Stimulated activated naive CD8-positive, alpha-beta T cell treated with anti-CD3 and anti-CD28 coated beads, Interleukin-15, Interleukin-2, amounts not matched to agents 100 ng/mL and 50 ng/mL, for 24 hours (primary cell): Measurements from ENCODE around the gene LRIG1.

ENCODE experiments used
- H3K27ac Mint-ChIP-seq: one replicate; pipeline ENCODE4 v1.8.0; 2021; ENCODE audit warnings: mild to moderate bottlenecking, mixed read lengths
- H3K27me3 Mint-ChIP-seq: one replicate; pipeline ENCODE4 v1.8.0; 2021; ENCODE audit warnings: mixed read lengths
- H3K36me3 Mint-ChIP-seq: one replicate; pipeline ENCODE4 v1.8.0; 2021; ENCODE audit warnings: low read depth, mixed read lengths
- H3K4me1 Mint-ChIP-seq: one replicate; pipeline ENCODE4 v1.8.0; 2021; ENCODE audit warnings: low read depth, mixed read lengths
- H3K4me3 Mint-ChIP-seq: one replicate; pipeline ENCODE4 v1.8.0; 2021; ENCODE audit warnings: mild to moderate bottlenecking, mixed read lengths
- H3K9me3 Mint-ChIP-seq: one replicate; pipeline ENCODE4 v1.8.0; 2021; ENCODE audit warnings: mixed read lengths

LRIG1 gene

DNA sequence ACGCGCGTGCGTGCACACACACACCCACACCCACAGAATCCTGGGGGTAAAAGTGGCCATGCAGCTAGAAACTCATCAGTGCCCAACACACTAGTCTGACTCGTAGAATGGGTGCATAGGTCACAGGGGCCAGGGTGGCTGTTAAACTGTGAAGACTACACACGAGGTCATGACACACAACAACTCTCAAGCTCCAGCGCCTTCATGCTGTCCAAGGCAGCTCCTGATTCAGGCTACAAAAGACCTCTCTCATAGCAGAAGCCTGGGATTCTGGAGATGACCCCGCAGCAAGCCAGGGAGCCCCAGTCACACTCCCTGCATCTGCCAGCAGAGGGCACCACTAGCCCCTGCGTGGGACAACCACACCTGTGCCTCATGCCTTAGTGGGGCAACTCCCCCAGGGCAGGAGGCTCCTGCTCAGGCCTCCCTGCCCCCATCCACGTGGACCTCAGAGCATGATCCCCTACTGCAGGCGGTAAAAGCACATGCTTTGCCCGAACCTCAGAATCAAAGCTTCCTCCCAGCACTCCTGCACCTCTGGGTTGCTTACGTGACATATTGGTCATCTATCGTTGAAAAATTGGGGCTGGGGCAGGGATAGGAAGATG is 93.1 kb downstream of the LRIG1 start:
- Mint-ChIP-seq H3K4me1 (peaks cover 3% of the 10 kb centered on the region), H3K36me3 (peaks cover 17% of the 10 kb centered on the region), H3K4me3 (no peak overlapping the region), H3K9me3 (no peaks in the 10 kb centered on the region), H3K27me3 (no peaks in the 10 kb centered on the region), H3K27ac (no peak overlapping the region)

DNA sequence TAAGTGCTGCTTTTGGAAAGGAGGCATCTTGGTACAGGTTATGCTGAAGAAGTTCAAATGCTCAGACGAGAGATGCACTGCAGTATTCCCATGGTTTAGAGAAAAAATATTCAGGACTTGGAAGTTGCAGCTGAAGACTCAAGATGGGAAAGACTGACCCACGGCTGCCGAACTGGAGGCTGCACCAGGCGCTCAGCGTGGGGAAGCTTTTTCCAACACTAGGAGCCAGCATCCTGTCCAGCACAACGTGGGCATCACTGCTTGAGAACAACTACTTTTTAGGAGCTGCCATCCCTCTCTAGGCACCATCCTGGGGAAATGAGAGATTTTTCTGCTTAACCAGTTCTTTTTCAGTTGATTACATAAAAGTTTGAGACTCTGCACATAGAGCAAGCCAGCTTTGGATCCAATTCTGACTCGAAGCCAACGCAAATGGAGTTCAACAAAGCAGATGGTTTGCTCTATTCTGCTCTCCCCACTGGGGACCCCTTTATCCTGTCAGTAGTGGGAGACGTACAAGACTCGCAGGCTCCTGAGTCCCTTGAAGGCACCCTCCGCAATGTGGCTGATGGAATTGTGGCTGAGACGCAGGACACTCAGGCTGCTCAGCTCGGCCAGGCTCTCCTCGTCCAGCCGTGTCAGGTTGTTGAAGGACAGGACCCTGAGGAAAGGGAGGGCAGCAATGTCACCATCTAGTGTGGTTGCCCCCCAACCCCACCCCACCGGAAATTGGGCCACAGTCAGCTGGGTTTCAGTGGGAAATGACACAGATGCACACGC is 93.8 kb downstream of the LRIG1 start:
- no peaks in the 10 kb centered on the region for H3K27me3 Mint-ChIP-seq
- no peak overlapping the region for H3K27ac Mint-ChIP-seq
- no peak overlapping the region for H3K4me3 Mint-ChIP-seq
- H3K36me3 Mint-ChIP-seq = peaks cover 17% of the 10 kb centered on the region
- no peaks in the 10 kb centered on the region for H3K9me3 Mint-ChIP-seq
- peaks cover 3% of the 10 kb centered on the region for H3K4me1 Mint-ChIP-seq

DNA sequence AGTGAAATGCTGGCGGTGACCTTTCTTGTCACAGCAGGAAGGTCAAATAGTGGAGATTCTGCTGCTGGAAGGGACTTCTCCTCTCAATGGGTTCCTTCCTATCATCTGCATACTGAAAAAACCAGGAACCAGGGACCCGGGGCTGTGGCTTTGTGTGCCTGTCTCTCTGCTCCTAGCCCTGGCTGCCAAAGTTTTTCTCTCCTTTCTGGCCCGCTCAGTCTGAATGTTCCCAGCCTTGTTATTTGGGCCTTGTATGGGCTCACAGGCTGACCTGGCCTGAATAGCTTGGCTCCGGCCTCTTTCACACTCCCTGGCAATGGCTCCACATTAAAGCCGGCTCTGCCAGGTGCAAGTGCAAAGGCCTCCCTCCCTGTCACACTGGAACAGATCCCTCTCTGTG is 94.7 kb downstream of the LRIG1 start:
- no peaks in the 10 kb centered on the region for H3K9me3 Mint-ChIP-seq
- no peaks in the 10 kb centered on the region for H3K27me3 Mint-ChIP-seq
- peaks cover 11% of the 10 kb centered on the region for H3K36me3 Mint-ChIP-seq
- no peak overlapping the region for H3K4me3 Mint-ChIP-seq
- no peak overlapping the region for H3K27ac Mint-ChIP-seq
- peaks cover 3% of the 10 kb centered on the region for H3K4me1 Mint-ChIP-seq

DNA sequence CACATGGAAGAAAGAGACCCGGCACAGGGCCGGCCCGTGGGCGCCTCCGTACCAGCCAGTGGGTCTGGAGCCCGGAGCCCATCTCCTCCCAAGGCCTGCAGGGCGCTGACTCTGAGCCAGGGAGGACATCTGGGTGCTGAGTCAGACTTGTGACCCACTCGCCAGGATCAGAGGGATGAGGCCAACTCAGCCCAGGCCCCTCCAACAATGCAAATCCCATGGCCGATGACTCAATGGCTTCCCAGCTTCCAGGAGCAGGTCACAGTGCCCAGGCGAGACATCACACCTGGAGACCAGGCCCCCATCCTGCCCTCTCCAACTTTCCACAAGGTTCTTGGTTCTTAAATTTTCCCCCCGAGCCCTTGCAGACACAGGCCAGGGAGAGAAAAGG is 95.1 kb downstream of the LRIG1 start:
- peaks cover 7% of the 10 kb centered on the region for H3K36me3 Mint-ChIP-seq
- H3K4me1 Mint-ChIP-seq = peaks cover 3% of the 10 kb centered on the region
- H3K9me3 Mint-ChIP-seq = no peaks in the 10 kb centered on the region
- no peak overlapping the region for H3K27ac Mint-ChIP-seq
- no peak overlapping the region for H3K4me3 Mint-ChIP-seq
- no peaks in the 10 kb centered on the region for H3K27me3 Mint-ChIP-seq

DNA sequence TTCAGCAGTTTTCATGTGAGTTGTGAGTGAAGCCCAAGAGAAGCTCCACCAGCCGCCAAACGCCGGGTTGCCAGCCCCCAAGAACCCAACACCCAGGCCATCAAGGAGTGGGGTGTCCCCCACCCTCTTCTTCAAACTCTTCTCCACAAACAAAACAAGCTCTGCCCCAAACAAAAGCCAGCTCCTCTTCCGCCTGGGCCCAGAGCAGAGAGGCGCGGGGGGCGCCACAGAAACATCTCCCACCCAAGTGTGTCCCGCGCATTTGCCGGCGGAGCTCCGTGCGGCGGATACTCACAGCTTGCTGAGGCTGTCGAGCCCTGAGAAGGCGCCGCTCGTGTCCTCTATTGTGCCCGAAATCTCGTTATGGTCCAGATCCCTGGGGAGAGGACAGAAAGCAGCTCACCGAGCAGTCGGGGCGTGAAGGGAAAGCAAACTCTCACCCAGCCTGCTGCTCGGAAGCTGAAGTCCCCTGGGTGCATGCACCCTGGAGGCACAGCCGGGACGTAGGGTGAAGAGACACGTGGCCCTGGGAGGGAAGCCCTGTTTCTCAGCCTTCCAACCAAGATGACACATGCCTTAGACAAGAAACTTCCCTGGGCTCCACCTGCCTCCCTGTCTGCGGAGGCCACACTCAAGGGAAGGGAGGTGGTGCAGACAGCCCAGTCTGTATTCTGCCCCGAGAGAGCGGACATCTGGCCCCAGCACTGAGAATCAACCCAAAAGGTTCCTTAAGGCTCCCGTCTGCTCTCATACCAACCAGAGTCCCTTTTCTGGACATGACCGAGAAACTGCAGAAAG is 95.7 kb downstream of the LRIG1 start:
- H3K36me3 Mint-ChIP-seq = peaks cover 7% of the 10 kb centered on the region

DNA sequence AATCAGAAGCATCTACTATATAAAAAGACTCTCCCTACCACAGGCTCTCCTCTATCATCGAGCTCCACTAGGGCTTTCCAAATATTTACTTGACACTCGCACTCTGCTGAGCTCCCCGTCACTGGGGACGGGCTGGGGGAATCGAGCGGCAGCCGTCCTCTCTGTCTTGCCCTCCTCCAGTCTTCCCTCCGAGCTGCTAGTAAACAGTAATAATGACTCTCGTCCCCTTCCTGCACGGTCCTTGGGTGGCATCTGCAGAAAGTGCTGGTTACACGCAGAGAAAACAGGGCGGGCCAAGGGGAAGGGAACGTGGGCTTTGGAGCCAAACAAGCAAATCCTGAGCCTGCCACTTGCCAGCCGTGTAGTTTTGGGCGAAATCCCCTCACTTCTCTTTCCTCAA is 96.6 kb downstream of the LRIG1 start:
- no peaks in the 10 kb centered on the region for H3K9me3 Mint-ChIP-seq
- H3K36me3 Mint-ChIP-seq = peaks cover 7% of the 10 kb centered on the region
- no peak overlapping the region for H3K4me3 Mint-ChIP-seq
- no peak overlapping the region for H3K27ac Mint-ChIP-seq
- H3K27me3 Mint-ChIP-seq = no peaks in the 10 kb centered on the region
- peaks cover 3% of the 10 kb centered on the region for H3K4me1 Mint-ChIP-seq

More for the DNA sequence above, 95.7 kb downstream of the LRIG1 start:
- H3K9me3 Mint-ChIP-seq = no peaks in the 10 kb centered on the region
- H3K27ac Mint-ChIP-seq = no peak overlapping the region
- no peaks in the 10 kb centered on the region for H3K27me3 Mint-ChIP-seq
- no peak overlapping the region for H3K4me3 Mint-ChIP-seq
- H3K4me1 Mint-ChIP-seq = peaks cover 3% of the 10 kb centered on the region

DNA sequence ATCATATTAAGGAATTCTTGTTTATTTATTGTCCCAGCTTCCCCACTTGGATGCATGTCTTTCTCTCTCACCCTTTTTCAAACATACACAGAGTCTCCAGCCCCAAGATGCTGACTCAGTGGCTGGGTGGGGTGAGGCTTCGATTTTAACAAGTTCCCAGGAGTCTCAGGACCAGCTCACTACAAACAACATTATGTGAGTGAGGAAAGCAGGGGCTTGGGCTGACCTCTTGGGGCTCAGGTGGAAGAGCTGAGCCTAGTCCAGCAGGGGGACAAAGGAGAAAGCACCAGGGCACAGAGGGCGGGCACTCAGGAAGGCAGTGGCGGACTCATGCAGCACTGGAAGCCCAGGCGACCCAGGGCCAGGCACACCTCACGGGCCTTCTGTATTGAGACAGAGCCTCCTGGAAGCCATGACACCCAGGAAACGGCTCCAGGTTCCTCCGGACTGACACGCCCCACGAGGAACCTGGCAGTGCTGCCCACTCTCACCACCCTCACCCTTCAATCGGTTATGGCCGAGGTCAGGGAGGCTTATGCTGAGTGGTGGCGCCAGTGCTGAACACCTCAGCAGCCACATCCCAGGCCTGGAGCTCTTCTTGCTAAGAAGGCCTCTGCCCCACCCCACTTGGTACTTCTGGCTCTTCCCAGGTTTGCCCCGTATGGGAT is 97.4 kb downstream of the LRIG1 start:
- Mint-ChIP-seq H3K27me3 (no peaks in the 10 kb centered on the region), H3K4me1 (peaks cover 3% of the 10 kb centered on the region), H3K36me3 (peaks cover 7% of the 10 kb centered on the region), H3K9me3 (no peaks in the 10 kb centered on the region), H3K4me3 (no peak overlapping the region), H3K27ac (no peak overlapping the region)

DNA sequence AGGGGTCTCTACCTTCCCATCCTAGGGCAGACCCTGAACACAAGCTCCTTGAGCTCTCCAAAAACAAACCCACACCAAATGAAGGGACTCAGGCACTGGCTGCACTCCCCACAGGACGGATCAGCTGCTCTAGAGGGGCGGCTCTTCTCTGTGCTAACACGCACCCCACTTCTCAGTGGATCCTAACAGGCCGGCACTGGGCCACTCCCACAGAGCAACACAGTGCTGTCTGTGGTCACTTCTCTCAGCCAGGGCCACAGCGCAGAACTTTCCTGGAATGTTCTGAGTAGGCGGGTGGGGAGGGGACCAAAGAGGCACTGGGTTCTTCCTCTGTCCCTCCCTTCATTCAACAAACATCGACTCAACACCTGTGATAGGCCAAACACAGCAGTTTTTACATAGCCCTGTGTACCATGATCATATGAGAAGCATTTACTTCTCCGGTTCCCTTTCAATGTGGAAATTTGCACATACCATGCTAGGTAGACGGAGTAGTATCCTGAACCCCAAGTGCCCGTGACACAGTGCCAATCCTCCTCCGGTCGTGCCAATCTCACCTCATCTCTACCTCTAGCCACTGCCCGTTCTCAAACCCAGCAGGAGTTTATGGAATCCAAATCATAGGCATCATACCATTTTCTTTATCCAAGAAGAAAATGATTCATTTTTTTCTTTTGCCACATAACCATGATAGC is 98.1 kb downstream of the LRIG1 start:
- no peaks in the 10 kb centered on the region for H3K4me1 Mint-ChIP-seq
- H3K4me3 Mint-ChIP-seq = no peak overlapping the region
- peaks cover 8% of the 10 kb centered on the region for H3K36me3 Mint-ChIP-seq
- H3K27me3 Mint-ChIP-seq = no peaks in the 10 kb centered on the region
- H3K27ac Mint-ChIP-seq = no peak overlapping the region
- H3K9me3 Mint-ChIP-seq = no peaks in the 10 kb centered on the region

DNA sequence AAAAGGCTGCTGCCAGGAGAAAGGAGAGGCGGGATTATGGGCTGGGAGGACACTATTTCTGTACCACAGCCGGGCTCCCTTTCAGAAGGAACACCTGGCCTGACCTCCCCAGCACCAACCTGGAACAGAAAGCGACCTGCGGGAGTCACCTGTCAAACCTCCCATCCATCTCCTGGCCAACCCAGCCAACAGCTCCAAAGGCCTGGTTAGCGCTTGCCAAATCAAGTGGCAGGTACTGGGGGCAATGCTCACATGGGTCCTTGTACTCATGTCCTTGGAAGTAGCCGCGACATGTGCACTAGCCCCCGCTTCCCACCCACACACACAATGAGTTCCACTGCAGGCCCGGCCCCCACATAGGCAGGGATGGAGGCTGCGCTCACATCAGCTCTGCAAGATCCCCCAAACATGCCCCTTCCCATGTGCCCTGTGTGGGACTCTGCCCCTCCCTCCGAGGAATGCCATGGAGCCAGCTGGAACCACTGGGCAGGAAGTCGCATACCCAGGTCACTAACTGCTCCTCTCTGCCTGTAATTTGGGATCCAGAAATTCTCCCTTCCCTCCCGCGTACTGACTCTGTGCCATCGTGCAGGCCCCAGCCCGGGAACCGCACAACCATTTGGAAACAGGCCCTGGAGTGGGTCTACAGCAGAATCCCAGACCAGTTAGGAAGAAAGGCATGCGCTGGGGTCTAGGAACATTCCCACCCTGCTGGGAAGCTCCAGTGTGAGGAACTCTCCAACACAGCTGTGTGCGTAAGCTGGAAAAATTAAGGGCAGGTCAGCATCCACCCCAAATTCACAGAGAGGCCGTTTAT is 98.9 kb downstream of the LRIG1 start:
- Mint-ChIP-seq H3K27ac (no peak overlapping the region), H3K4me3 (no peak overlapping the region), H3K27me3 (no peaks in the 10 kb centered on the region), H3K4me1 (no peaks in the 10 kb centered on the region), H3K36me3 (peaks cover 14% of the 10 kb centered on the region), H3K9me3 (no peaks in the 10 kb centered on the region)

DNA sequence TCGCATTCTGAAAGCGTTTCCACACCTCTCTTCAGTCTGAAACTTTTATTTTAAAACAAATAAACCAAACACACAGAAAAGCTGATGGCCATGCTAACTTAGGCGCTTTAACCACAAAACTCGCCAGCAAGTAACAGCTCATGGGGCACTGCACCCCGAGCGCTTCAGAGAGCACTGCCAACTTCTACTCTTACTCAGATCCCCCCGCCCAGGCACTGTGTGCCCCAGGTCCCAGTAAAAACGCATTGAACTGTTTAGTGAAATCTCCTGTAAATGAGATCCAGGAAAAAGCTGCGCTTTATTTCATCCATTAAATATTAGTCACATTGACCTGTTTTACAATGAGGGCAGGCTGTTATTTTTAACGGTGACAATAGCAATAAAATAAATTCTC is 99.7 kb downstream of the LRIG1 start:
- no peaks in the 10 kb centered on the region for H3K9me3 Mint-ChIP-seq
- H3K27ac Mint-ChIP-seq = no peak overlapping the region
- H3K36me3 Mint-ChIP-seq = peaks cover 21% of the 10 kb centered on the region

DNA sequence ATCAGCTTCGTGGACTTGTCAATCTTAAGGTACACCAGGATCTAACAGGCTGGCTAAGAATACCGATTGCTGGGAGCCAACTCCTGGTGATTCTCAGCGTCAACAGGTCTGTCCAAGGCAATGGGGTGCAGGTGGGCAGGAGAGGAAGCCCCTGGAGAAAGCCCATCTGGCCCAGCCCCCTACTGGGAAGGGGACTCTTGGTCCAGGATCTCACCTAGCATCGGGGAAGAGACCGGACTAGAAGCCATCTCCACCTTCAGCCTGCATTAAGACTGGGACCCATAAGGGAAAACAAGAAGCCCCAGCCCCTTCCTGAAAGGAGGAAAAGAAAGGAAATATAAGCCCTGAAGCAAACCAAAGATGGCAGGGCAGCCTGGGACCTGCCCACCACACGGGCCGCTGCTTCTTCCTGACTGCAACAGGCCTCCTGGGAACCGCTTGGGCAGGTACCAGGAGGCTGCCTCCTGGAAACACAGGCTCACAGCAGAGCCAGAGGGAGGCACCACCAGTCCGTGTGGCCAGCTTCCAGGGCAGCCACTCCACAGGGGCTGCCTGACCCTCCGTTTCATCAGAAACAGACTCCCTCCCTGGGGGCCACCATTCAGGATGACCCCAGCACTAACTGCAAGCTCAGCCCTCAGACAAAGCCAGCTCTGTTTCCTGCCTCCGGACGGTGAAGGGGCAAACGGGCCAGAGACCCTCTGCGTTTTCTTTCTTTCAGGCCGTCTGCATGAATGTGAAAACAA is 100.2 kb downstream of the LRIG1 start:
- Mint-ChIP-seq H3K27ac (no peak overlapping the region), H3K27me3 (no peaks in the 10 kb centered on the region), H3K36me3 (peaks cover 21% of the 10 kb centered on the region), H3K9me3 (no peaks in the 10 kb centered on the region), H3K4me3 (no peak overlapping the region), H3K4me1 (no peaks in the 10 kb centered on the region)

More for the DNA sequence above, 99.7 kb downstream of the LRIG1 start:
- no peaks in the 10 kb centered on the region for H3K27me3 Mint-ChIP-seq
- H3K4me3 Mint-ChIP-seq = no peak overlapping the region
- no peaks in the 10 kb centered on the region for H3K4me1 Mint-ChIP-seq

DNA sequence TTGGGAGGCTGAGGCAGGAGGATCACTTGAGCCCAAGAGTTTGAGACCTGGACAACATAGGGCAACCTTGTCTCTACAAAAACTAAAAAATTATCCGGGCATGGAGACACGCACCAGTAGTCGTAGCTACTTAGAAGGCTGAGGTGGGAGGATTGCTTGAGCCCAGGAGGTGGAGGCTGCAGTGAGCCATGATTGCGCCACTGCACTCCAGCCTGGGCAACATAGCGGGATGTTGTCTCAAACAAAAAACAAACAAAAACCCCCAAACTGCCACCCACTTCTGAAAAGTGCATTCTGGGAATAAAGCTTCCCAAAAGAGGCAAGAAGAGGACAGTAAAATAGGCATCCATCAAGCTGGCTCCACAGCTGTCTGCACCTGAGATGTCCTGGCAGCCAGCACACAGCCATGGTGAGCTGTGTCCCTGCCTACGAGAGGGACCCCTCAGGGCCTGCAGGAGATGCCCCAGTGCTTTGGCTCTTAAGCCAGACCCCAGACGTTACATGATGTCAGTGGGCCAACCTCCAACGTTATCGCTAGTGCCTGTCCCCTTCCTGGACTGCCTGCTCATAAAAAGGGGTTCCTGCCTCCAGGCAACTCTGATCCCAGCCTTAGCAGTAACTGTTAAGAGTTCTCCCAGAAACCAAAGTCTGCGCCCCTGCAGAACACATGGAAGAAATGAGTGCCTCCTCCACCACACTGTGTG is 101.1 kb downstream of the LRIG1 start:
- peaks cover 21% of the 10 kb centered on the region for H3K36me3 Mint-ChIP-seq
- no peaks in the 10 kb centered on the region for H3K9me3 Mint-ChIP-seq
- peaks cover 6% of the 10 kb centered on the region for H3K4me1 Mint-ChIP-seq
- no peaks in the 10 kb centered on the region for H3K27me3 Mint-ChIP-seq
- no peak overlapping the region for H3K4me3 Mint-ChIP-seq
- no peak overlapping the region for H3K27ac Mint-ChIP-seq
